Epithelial cell of esophagus (primary cell): ENCODE measurements around the gene FOLR3.
A peak's percentile ranks its signal among the peaks of the same experiment; 100 is the strongest.
"Not testable (repeated sequence)": the region's sequence is repeated elsewhere in the genome, so short reads cannot be mapped to it uniquely, and the experiment has no call there.

Source experiments
- DNase-seq: peaks from one replicate; pipeline ENCODE4 v3.0.0; 2010; ENCODE audit warnings: low read depth
- H3K4me3 ChIP-seq: 2 replicates; pipeline ENCODE4 v1.5.1; 2011; ENCODE audit warnings: mild to moderate bottlenecking, low read length, control low read depth
- TF ChIP-seq, protein P1 (sequence below): IDR thresholded peaks from 2 replicates; pipeline ENCODE4 v1.5.1; 2011; ENCODE audit warnings: low read depth, mild to moderate bottlenecking, low read length, control low read depth, inconsistent platforms; ENCODE audit not compliant: insufficient read depth; ENCODE audit errors: missing control alignments

Gene FOLR3

DNA sequence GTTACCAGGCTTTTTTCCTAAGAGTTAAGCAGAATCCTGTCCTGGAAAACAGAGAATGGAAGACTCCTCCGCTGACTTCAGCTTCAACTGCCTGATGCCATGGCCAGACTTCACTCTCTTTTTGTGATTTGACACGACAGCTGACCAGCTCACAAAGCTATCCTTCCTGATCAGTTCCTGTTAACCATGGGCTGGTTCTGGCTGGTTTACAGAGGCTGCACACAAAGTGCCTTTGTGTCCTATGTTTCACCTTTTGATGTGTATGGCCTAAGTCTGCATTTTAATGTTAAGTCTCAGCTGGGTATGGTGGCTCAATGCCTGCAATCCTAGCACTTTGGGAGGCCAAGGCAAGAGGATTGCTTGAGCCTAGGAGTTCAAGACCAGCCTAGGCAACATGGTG, 11.1 kb downstream of the FOLR3 start:
- H3K4me3 ChIP-seq = no peak overlapping the region
- TF ChIP-seq, protein P1, sequence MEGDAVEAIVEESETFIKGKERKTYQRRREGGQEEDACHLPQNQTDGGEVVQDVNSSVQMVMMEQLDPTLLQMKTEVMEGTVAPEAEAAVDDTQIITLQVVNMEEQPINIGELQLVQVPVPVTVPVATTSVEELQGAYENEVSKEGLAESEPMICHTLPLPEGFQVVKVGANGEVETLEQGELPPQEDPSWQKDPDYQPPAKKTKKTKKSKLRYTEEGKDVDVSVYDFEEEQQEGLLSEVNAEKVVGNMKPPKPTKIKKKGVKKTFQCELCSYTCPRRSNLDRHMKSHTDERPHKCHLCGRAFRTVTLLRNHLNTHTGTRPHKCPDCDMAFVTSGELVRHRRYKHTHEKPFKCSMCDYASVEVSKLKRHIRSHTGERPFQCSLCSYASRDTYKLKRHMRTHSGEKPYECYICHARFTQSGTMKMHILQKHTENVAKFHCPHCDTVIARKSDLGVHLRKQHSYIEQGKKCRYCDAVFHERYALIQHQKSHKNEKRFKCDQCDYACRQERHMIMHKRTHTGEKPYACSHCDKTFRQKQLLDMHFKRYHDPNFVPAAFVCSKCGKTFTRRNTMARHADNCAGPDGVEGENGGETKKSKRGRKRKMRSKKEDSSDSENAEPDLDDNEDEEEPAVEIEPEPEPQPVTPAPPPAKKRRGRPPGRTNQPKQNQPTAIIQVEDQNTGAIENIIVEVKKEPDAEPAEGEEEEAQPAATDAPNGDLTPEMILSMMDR = no peak
- DNase-seq = no peak

DNA sequence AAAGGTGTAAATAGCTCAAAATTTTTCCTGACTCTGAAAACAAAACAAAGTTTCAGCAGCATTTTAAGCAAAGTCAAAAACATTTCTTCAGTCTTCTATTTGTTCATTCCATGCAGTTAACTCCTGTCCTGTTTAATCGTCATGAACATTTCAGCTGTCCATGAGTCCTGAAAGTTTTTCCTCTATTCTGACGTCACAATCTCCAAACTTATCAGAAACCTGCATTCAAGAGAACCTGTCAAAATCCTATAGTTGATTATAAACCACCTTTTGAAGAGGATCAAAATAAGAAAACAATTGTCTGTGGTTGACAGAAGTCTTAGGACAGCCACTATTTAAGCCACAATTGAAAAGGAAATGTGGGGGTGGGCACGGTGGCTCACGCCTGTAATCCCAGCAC, 15.4 kb downstream of the FOLR3 start:
- DNase-seq = no peak
- no peak overlapping the region for H3K4me3 ChIP-seq
- TF ChIP-seq, protein P1 = no peak

DNA sequence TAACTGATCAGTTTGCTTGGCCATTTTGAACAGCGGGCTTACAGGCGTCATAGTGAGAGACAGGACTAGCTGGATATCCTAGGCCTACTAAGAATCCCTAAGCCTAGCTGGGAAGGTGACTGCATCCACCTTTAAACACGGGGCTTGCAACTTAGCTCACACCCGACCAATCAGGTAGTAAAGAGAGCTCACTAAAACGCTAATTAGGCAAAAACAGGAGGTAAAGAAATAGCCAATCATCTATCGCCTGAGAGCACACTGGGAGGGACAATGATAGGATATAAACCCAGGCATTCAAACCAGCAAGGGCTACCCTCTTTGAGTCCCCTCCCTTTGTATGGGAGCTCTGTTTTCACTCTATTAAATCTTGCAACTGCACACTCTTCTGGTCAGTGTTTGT, 18.3 kb downstream of the FOLR3 start:
- H3K4me3 ChIP-seq, DNase-seq: not testable (repeated sequence)

DNA sequence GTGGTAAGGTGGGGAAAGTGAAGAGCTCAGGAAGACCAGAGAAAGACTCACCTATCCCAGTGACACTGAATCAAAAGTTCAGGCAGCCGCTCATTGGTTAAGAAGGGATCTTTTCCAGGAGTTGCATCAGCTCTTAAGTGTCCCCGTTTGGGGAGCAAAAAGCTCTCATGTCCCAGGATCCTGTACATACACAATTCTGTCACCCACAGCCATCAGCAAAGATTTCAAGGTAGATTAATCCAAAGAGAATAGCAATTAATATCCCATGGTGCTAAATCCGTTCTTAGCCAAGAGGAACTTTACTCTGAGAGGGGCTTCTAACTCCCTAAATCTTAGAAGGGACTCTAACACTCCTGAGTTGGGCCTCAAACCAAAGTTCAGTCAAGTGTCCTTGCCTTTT, 19.3 kb downstream of the FOLR3 start:
- TF ChIP-seq, protein P1 = no peak
- no peak overlapping the region for H3K4me3 ChIP-seq
- no peak for DNase-seq

DNA sequence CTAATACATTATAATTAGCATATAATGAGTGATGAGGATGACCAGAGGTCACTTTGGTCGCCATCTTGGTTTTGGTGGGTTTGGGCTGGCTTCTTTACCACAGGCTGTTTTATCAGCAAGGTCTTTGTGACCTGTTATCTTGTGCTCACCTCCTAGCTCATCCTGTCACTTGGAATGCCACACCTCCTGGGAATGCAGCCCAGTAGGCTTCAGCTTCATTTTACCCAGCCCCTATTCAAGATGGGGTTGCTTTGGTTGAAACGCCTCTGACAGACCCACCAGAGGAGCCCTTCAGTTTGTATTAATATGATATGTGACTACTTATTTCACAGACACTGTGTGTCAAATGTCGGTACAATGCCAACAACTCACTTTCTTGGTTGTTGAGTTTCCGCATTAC, 20.2 kb downstream of the FOLR3 start:
- DNase-seq = no peak
- TF ChIP-seq, protein P1 = no peak
- H3K4me3 ChIP-seq = no peak overlapping the region

DNA sequence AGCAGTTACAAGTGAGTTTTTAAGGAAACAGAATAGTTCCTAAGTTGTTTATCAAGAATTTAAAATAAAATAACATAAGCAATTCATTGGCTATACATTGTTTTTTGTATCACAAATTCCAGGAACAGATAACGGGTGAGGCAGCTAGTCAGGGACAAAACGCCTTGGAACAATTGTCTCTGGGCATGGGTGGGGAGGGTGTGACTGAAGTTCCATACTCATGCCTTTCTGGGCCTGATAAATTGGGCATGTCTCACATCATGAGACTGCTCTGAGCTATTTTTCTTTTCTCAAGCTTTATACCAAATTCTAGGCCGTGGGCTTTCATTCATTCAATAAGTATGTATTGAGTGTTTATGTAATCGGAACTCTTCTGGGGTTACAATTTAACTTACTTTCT, 21.6 kb downstream of the FOLR3 start:
- TF ChIP-seq, protein P1 = no peak
- DNase-seq = peak; percentile 24
- no peak overlapping the region for H3K4me3 ChIP-seq

DNA sequence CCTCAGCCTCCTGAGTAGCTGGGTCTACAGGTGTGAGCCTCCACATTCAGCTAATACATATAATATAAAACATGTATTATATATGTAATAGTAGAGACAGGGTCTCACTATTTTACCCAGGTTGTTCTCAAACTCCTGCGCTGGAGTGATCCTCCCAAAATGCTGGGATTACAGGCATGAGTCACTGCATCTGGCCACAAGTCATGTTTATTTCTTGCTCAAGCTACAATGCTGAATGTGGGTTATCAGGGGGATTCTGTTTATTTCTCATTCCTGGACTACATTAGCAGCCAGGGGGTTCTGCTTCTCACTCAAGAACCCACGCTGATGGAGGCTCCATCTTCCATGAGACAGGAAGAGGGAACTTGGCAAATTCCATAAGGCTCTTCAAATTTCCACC, 24.8 kb downstream of the FOLR3 start:
- TF ChIP-seq, protein P1 = no peak
- no peak for DNase-seq
- H3K4me3 ChIP-seq = no peak overlapping the region
